ENCODE data around the gene CLEC10A.
"Not testable (repeated sequence)": the region's sequence is repeated elsewhere in the genome, so short reads cannot be mapped to it uniquely, and the experiment has no call there.

DNA sequence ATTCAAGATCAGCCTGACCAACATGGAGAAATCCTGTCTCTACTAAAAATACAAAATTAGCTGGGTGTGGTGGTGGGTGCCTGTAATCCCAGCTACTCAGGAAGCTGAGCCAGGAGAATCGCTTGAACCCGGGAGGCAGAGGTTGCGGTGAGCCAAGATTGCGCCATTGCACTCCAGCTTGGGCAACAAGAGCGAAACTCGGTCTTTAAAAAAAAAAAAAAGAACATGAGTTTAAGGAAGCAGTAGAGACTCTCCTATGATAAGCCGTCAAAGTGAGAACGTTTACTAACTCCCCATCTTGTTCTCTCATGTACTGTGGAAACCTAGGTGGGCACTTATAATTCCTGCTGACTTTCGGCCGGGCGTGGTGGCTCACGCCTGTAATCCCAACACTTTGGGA, 40.6 kb upstream of the CLEC10A start:
- TF ChIP-seq, protein P1, sequence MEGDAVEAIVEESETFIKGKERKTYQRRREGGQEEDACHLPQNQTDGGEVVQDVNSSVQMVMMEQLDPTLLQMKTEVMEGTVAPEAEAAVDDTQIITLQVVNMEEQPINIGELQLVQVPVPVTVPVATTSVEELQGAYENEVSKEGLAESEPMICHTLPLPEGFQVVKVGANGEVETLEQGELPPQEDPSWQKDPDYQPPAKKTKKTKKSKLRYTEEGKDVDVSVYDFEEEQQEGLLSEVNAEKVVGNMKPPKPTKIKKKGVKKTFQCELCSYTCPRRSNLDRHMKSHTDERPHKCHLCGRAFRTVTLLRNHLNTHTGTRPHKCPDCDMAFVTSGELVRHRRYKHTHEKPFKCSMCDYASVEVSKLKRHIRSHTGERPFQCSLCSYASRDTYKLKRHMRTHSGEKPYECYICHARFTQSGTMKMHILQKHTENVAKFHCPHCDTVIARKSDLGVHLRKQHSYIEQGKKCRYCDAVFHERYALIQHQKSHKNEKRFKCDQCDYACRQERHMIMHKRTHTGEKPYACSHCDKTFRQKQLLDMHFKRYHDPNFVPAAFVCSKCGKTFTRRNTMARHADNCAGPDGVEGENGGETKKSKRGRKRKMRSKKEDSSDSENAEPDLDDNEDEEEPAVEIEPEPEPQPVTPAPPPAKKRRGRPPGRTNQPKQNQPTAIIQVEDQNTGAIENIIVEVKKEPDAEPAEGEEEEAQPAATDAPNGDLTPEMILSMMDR (conservative IDR thresholded peaks at IDR 0.05; ENCODE audit: low read depth in 2 of 2): not testable (repeated sequence)
- TF ChIP-seq EZH2 (IDR thresholded peaks at IDR 0.05; ENCODE audit: low read depth, unreplicated experiment); EZH2phosphoT487 (IDR thresholded peaks at IDR 0.05; ENCODE audit: unreplicated experiment): not testable (repeated sequence)

Data from GM23338 (cell line).